ENCODE data around the gene MORN1. TPM values are rescaled to one million over a fixed set of nuclear protein-coding genes. Genes with fewer than 3 reads are reported as not detected.

Gene MORN1
- total and polyA plus RNA-seq, 2 of the 4 experiments (the other 2 are of a cell fraction): 3.0 to 4.2 TPM

GRCh38 chr1:2336499-2336898, 54.9 kb downstream of the MORN1 start:
- Histone ChIP-seq H2AFZ (replicated peaks; ENCODE audit: low read length, poor library complexity) (no peak overlapping the region), H2AK5ac (ENCODE audit: low read depth, low read length) (no peak overlapping the region), H3K27ac (ENCODE audit: insufficient read depth, low read length) (no peak overlapping the region), H2BK5ac (ENCODE audit: low read depth, low read length, poor library complexity, severe bottlenecking) (no peak overlapping the region), H3K23ac (ENCODE audit: low read depth, low read length) (no peak overlapping the region), H3K9ac (ENCODE audit: low read depth, low read length) (no peak overlapping the region), H3K79me1 (ENCODE audit: low read depth in 1 of 2, low read length in 2 of 2) (no peaks in the 10 kb centered on the region), H2BK120ac (ENCODE audit: low read depth, low read length) (no peak overlapping the region), H3K4me1 (ENCODE audit: control insufficient read depth, insufficient read depth, low read length) (no peaks in the 10 kb centered on the region), H4K5ac (ENCODE audit: low read depth, low read length) (no peak overlapping the region), H3K4ac (ENCODE audit: low read depth, low read length) (no peak overlapping the region), H4K91ac (ENCODE audit: insufficient read depth, low read depth, low read length) (no peak overlapping the region), H3K4me2 (ENCODE audit: low read depth, low read length) (no peak overlapping the region), H3K27me3 (ENCODE audit: control insufficient read depth, insufficient read depth, low read length) (no peaks in the 10 kb centered on the region; the same call in 1 of the 2 replicates), H3K14ac (replicated peaks; ENCODE audit: low read depth, low read length) (no peak overlapping the region), H4K20me1 (ENCODE audit: insufficient read depth, low read length) (no peaks in the 10 kb centered on the region), H3K9me1 (ENCODE audit: insufficient read depth, low read length) (no peaks in the 10 kb centered on the region), H2BK20ac (ENCODE audit: low read depth, low read length) (no peak overlapping the region), H2BK15ac (ENCODE audit: low read depth, low read length) (no peak overlapping the region), H3K56ac (ENCODE audit: extremely low read depth, insufficient read depth, low read length) (no peak overlapping the region), H3K4me3 (ENCODE audit: insufficient read depth, low read depth, low read length) (no peak overlapping the region), H4K8ac (ENCODE audit: low read depth in 2 of 2, low read length in 2 of 2) (no peak overlapping the region), H2AK9ac (replicated peaks; ENCODE audit: low read depth, low read length, poor library complexity) (no peak overlapping the region), H3K9me3 (ENCODE audit: control insufficient read depth, insufficient read depth, low read length) (peaks cover 5% of the 10 kb centered on the region), H3K18ac (ENCODE audit: low read depth, low read length) (no peak overlapping the region), H3K36me3 (ENCODE audit: control insufficient read depth, insufficient read depth, low read length) (no peaks in the 10 kb centered on the region)
- DNase-seq (no peak), ATAC-seq (ENCODE audit: low read depth) (no peak)
- in situ Hi-C loops (cut with MboI; ENCODE audit: low sequenced_read_pairs): no loop called here
- BruUV-seq (replicated peaks): no TSS peak
- POLR2A ChIA-PET (ENCODE audit: unreplicated experiment): no interaction called here
- 81% methylated on average over 5 of the region's 11 CpGs; no CpG with 5 or more reads in 1 of the 2 experiments for WGBS, 2 experiments (ENCODE audit: extremely low coverage in 2 of 2, insufficient read length in 1 of 2)
- TF ChIP-seq SMC3 (IDR thresholded peaks at IDR 0.05; ENCODE audit: low read depth, low read length): no peak
- no peak for TF ChIP-seq BHLHE40 (IDR thresholded peaks at IDR 0.05; ENCODE audit: low read depth, low read length)
- no peak for TF ChIP-seq ELK1 (IDR thresholded peaks at IDR 0.05; ENCODE audit: borderline replicate concordance, low read depth, low read length)
- no peak for TF ChIP-seq MAFK (IDR thresholded peaks at IDR 0.05; ENCODE audit: low read depth, low read length)
- TF ChIP-seq NFE2L2 (IDR thresholded peaks at IDR 0.05; ENCODE audit: low read depth, low read length): no peak
- no peak for TF ChIP-seq CHD1 (IDR thresholded peaks at IDR 0.05; ENCODE audit: low read depth, low read length)
- TF ChIP-seq MAZ (IDR thresholded peaks at IDR 0.05; ENCODE audit: borderline replicate concordance, low read depth, low read length): no peak
- TF ChIP-seq MXI1 (IDR thresholded peaks at IDR 0.05; ENCODE audit: borderline replicate concordance, low read depth, low read length): no peak
- TF ChIP-seq CTCF (conservative IDR thresholded peaks at IDR 0.05; ENCODE audit: low read depth, low read length): no peak
- no peak for TF ChIP-seq RAD21 (IDR thresholded peaks at IDR 0.05; ENCODE audit: low read length)
- TF ChIP-seq FOS (IDR thresholded peaks at IDR 0.05; ENCODE audit: low read depth, low read length): no peak
- no peak for TF ChIP-seq USF2 (IDR thresholded peaks at IDR 0.05; ENCODE audit: low read depth, low read length)
- TF ChIP-seq CEBPB (IDR thresholded peaks at IDR 0.05; ENCODE audit: low read depth, low read length): no peak
- no peak for TF ChIP-seq RCOR1 (IDR thresholded peaks at IDR 0.05; ENCODE audit: insufficient replicate concordance, low read length)
- TF ChIP-seq POLR2A (IDR thresholded peaks at IDR 0.05; ENCODE audit: low read depth, low read length): no peak
- CTCF ChIA-PET: no interaction called here
- dilution Hi-C loops (cut with HindIII; ENCODE audit: low sequenced_read_pairs, unreplicated experiment): no loop called here
- intact Hi-C loops (cut with micrococcal nuclease): no loop called here

All from IMR-90 (cell line).